Midbrain (tissue), 1 donor: ENCODE measurements around the gene RHEX.

ENCODE experiments used
- DNase-seq: peaks from one replicate; lab custom pipeline; 2025; lab: John Stamatoyannopoulos, UW

The RHEX gene

GRCh38 chr1:206089341-206089740 is 36.4 kb downstream of the RHEX start:
- DNase-seq: no peak

- DNase-seq: no peak
Measured at GRCh38 chr1:206094024-206094423, 41.1 kb downstream of the RHEX start.

GRCh38 chr1:206097381-206097780 is 44.4 kb downstream of the RHEX start:
- no peak for DNase-seq

- DNase-seq: no peak
Measured at GRCh38 chr1:206098242-206098919, 45.4 kb downstream of the RHEX start.

- DNase-seq: no peak
Measured at GRCh38 chr1:206100226-206100815, 47.3 kb downstream of the RHEX start.

- no peak for DNase-seq
Measured at GRCh38 chr1:206101351-206102045, 48.5 kb downstream of the RHEX start.

- DNase-seq: peak; percentile 10
Measured at GRCh38 chr1:206102292-206102936, 49.4 kb downstream of the RHEX start.

- DNase-seq: no peak
Measured at GRCh38 chr1:206103979-206104378, 51.0 kb downstream of the RHEX start.

GRCh38 chr1:206105464-206105995 is 52.6 kb downstream of the RHEX start:
- DNase-seq: no peak

- peak; percentile 86 for DNase-seq
Measured at GRCh38 chr1:206106328-206107167, 53.6 kb downstream of the RHEX start.

GRCh38 chr1:206107168-206107544 is 54.2 kb downstream of the RHEX start:
- DNase-seq: no peak

- DNase-seq: no peak
Measured at GRCh38 chr1:206108635-206109034, 55.7 kb downstream of the RHEX start.

GRCh38 chr1:206109718-206110117 is 56.7 kb downstream of the RHEX start:
- no peak for DNase-seq

GRCh38 chr1:206110161-206110560 is 57.2 kb downstream of the RHEX start:
- no peak for DNase-seq

- DNase-seq: no peak
Measured at GRCh38 chr1:206110820-206111219, 57.8 kb downstream of the RHEX start.

GRCh38 chr1:206111271-206111927 is 58.4 kb downstream of the RHEX start:
- DNase-seq: no peak

GRCh38 chr1:206112600-206113301 is 59.8 kb downstream of the RHEX start:
- DNase-seq: no peak

GRCh38 chr1:206114692-206115640 is 62.0 kb downstream of the RHEX start:
- no peak for DNase-seq

GRCh38 chr1:206115791-206116190 is 62.8 kb downstream of the RHEX start:
- DNase-seq: no peak
